ENCODE results near the gene ARHGAP4.

ARHGAP4 gene

DNA sequence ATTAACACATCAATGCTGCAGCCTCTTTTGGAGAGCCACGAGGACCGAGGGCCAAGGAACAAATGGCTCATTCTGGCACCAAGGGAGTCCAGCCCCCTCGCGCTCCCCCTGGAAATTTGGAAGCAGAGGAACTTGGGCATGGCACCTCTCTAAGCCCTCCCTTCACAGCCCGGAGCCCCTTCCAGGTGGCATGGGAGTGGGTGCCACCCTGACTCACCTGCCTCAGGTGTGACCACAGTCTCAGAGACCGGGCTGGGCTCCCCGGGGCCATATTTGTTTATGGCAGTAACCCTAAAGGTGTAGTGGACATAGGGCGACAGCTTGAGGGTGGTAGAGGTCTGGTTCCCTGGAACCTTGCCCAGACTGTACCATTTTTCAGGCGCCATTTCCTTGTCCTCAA is 58.9 kb downstream of the ARHGAP4 start:
- H3K4me1 ChIP-seq (ENCODE audit: insufficient read depth, low read length, severe bottlenecking): no peaks in the 10 kb centered on the region
- no peaks in the 10 kb centered on the region for H3K79me2 ChIP-seq (ENCODE audit: insufficient read depth, low read length)
- H3K9ac ChIP-seq (ENCODE audit: low read length): no peak overlapping the region
- H3K27me3 ChIP-seq (ENCODE audit: insufficient read depth, low read length): no peaks in the 10 kb centered on the region
- H3F3A ChIP-seq (ENCODE audit: insufficient read depth, low read length): no peaks in the 10 kb centered on the region
- H4K20me1 ChIP-seq (ENCODE audit: insufficient read depth, low read length): no peaks in the 10 kb centered on the region
- no peaks in the 10 kb centered on the region for H3K9me3 ChIP-seq (ENCODE audit: low read length)
- H3K9me2 ChIP-seq (ENCODE audit: low read depth, low read length): no peaks in the 10 kb centered on the region
- H2AFZ ChIP-seq (ENCODE audit: low read length): no peak overlapping the region
- no peaks in the 10 kb centered on the region for H3K36me3 ChIP-seq (ENCODE audit: insufficient read depth, low read length)
- no peak overlapping the region for H3K4me3 ChIP-seq (ENCODE audit: low read depth, low read length, poor library complexity, severe bottlenecking)
- no peak overlapping the region for H3K27ac ChIP-seq (ENCODE audit: low read depth, low read length, poor library complexity, severe bottlenecking)
- no peak overlapping the region for H3K4me2 ChIP-seq (ENCODE audit: low read length)
- TF ChIP-seq EZH2 (IDR thresholded peaks at IDR 0.05; ENCODE audit: borderline replicate concordance, low read length): no peak
- TF ChIP-seq, protein P1, sequence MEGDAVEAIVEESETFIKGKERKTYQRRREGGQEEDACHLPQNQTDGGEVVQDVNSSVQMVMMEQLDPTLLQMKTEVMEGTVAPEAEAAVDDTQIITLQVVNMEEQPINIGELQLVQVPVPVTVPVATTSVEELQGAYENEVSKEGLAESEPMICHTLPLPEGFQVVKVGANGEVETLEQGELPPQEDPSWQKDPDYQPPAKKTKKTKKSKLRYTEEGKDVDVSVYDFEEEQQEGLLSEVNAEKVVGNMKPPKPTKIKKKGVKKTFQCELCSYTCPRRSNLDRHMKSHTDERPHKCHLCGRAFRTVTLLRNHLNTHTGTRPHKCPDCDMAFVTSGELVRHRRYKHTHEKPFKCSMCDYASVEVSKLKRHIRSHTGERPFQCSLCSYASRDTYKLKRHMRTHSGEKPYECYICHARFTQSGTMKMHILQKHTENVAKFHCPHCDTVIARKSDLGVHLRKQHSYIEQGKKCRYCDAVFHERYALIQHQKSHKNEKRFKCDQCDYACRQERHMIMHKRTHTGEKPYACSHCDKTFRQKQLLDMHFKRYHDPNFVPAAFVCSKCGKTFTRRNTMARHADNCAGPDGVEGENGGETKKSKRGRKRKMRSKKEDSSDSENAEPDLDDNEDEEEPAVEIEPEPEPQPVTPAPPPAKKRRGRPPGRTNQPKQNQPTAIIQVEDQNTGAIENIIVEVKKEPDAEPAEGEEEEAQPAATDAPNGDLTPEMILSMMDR (IDR thresholded peaks at IDR 0.05; ENCODE audit: low read length): no peak

DNA sequence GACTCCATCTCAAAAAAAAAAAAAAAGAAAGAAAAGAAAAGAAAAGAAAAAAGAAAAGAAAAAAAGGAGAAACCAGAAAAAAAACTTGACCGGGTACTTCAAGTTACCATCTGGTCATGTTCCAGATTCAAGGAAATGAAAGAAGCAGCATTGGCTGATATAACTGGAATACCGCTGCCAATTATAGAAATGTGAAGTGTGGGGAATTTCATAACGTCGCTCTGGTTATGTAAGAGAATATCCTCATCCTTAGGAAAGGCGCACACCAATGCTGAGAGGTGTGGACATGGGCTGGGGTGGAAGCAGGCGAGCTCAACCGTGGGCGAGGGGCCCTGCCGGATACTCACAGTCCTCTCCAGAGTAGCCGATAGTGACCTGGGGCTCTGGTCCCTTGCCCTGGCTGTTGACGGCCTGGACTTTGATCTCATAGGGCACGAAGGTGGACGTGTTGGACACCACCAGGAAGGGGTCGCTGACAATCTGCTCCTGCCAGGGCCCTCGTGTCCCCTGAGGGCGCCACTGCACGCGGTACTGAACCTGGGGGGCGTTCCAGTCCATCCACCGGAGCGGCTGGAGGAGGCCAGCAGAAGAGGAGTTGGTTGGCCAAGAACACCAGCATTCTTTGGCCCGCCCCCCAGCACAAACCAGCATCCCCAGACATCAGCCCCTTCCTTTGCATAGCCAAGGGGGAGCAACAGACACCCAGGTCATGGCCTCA is 59.6 kb downstream of the ARHGAP4 start:
- no peak for TF ChIP-seq EZH2 (IDR thresholded peaks at IDR 0.05; ENCODE audit: borderline replicate concordance, low read length)
- TF ChIP-seq, protein P1 (IDR thresholded peaks at IDR 0.05; ENCODE audit: low read length): no peak
- H3K27me3 ChIP-seq (ENCODE audit: insufficient read depth, low read length): no peaks in the 10 kb centered on the region
- H3K36me3 ChIP-seq (ENCODE audit: insufficient read depth, low read length): no peaks in the 10 kb centered on the region
- no peaks in the 10 kb centered on the region for H3K79me2 ChIP-seq (ENCODE audit: insufficient read depth, low read length)
- H3K4me3 ChIP-seq (ENCODE audit: low read depth, low read length, poor library complexity, severe bottlenecking): no peak overlapping the region
- no peaks in the 10 kb centered on the region for H3K9me2 ChIP-seq (ENCODE audit: low read depth, low read length)
- no peaks in the 10 kb centered on the region for H4K20me1 ChIP-seq (ENCODE audit: insufficient read depth, low read length)
- H3F3A ChIP-seq (ENCODE audit: insufficient read depth, low read length): no peaks in the 10 kb centered on the region
- no peak overlapping the region for H2AFZ ChIP-seq (ENCODE audit: low read length)
- H3K4me1 ChIP-seq (ENCODE audit: insufficient read depth, low read length, severe bottlenecking): no peaks in the 10 kb centered on the region
- no peak overlapping the region for H3K9ac ChIP-seq (ENCODE audit: low read length)
- H3K27ac ChIP-seq (ENCODE audit: low read depth, low read length, poor library complexity, severe bottlenecking): no peak overlapping the region
- no peaks in the 10 kb centered on the region for H3K9me3 ChIP-seq (ENCODE audit: low read length)
- no peak overlapping the region for H3K4me2 ChIP-seq (ENCODE audit: low read length)

DNA sequence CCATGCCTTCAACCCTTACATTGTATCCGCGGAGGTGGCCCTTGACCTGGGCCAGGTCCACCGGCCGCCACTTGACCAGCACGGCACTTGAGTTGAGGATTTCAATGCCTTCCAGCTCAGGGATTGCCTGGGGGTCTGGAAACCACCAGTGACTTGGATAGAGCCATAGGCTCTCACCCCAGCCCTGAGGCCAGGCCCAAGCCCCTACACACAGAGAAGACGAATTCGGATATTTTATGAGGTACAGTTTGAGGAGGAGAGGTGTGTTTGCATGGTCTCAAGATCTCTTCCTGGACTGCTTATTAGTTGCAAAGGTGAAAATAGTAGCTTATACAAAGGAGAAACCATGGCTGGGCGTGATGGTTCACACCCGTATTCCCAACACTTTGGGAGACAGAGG is 60.4 kb downstream of the ARHGAP4 start:
- H3K4me3 ChIP-seq (ENCODE audit: low read depth, low read length, poor library complexity, severe bottlenecking): no peak overlapping the region
- H3F3A ChIP-seq (ENCODE audit: insufficient read depth, low read length): no peaks in the 10 kb centered on the region
- H2AFZ ChIP-seq (ENCODE audit: low read length): no peak overlapping the region
- no peaks in the 10 kb centered on the region for H4K20me1 ChIP-seq (ENCODE audit: insufficient read depth, low read length)
- no peak overlapping the region for H3K4me2 ChIP-seq (ENCODE audit: low read length)
- H3K27ac ChIP-seq (ENCODE audit: low read depth, low read length, poor library complexity, severe bottlenecking): no peak overlapping the region
- H3K9ac ChIP-seq (ENCODE audit: low read length): no peak overlapping the region
- H3K4me1 ChIP-seq (ENCODE audit: insufficient read depth, low read length, severe bottlenecking): no peaks in the 10 kb centered on the region
- TF ChIP-seq, protein P1 (IDR thresholded peaks at IDR 0.05; ENCODE audit: low read length): no peak
- no peak for TF ChIP-seq EZH2 (IDR thresholded peaks at IDR 0.05; ENCODE audit: borderline replicate concordance, low read length)
- H3K9me3 ChIP-seq (ENCODE audit: low read length): no peaks in the 10 kb centered on the region
- H3K9me2 ChIP-seq (ENCODE audit: low read depth, low read length): no peaks in the 10 kb centered on the region
- H3K27me3 ChIP-seq (ENCODE audit: insufficient read depth, low read length): no peaks in the 10 kb centered on the region
- H3K36me3 ChIP-seq (ENCODE audit: insufficient read depth, low read length): no peaks in the 10 kb centered on the region
- H3K79me2 ChIP-seq (ENCODE audit: insufficient read depth, low read length): no peaks in the 10 kb centered on the region
